Fibroblast of mammary gland (primary cell): ENCODE results near the gene SLC22A23.
A peak's percentile ranks its signal among the peaks of the same experiment; 100 is the strongest.

ENCODE experiments used
- DNase-seq: peaks from one replicate; pipeline ENCODE4 v3.0.0-alpha.2; 2010; ENCODE audit warnings: low read depth
- H3K4me3 ChIP-seq: 2 replicates; pipeline ENCODE4 v1.5.1; 2011; ENCODE audit warnings: low read depth, mild to moderate bottlenecking, low read length, moderate library complexity; ENCODE audit not compliant: control insufficient read depth
- TF ChIP-seq, protein P1 (sequence below): conservative IDR thresholded peaks from 2 replicates; pipeline ENCODE4 v1.5.1; 2011; ENCODE audit warnings: low read depth, low read length, inconsistent platforms; ENCODE audit not compliant: control insufficient read depth, insufficient read depth

Gene SLC22A23

DNA sequence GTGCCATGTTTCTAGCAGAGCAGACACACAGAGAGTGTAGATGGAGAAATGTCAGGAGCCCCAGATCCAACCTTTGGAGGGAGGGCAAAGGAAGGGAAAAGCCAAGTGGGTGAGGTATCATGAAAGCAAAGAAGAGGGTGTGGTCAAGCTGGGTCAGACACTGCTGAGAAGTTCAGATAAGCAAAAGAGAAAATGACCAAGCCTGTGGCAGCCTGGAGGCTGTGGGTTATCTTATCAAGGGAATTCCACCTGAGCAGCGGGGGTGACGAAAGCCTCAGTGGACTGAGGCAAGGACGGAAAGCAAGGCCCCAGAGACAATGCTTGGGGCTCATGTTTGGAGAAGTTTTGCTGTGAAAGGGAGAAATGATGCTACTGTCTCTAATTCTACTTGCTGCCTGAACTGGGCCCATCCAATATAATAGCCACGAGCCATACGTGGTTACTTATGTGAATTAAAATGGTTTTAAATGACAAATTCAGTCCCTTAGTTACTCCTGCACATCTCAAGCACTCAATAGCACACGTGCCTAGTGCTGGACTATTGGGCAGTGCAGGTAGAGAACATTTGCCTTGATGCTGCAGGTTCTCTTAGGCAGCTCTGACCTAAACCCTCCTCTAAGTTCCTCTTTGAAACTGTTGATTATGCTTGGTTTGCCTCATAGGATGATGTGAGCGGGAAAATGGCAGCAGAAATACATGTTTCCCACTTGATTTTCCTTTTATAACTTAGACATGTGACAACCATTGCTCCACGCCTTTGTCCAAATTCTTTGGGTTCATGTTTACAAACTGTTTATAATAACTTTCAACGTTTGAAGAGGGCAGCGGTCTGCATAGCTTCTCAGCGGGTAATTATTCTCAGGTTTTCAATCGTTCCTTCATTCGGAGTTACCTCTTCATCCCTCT, 63.7 kb downstream of the SLC22A23 start:
- DNase-seq = no peak
- TF ChIP-seq, protein P1, sequence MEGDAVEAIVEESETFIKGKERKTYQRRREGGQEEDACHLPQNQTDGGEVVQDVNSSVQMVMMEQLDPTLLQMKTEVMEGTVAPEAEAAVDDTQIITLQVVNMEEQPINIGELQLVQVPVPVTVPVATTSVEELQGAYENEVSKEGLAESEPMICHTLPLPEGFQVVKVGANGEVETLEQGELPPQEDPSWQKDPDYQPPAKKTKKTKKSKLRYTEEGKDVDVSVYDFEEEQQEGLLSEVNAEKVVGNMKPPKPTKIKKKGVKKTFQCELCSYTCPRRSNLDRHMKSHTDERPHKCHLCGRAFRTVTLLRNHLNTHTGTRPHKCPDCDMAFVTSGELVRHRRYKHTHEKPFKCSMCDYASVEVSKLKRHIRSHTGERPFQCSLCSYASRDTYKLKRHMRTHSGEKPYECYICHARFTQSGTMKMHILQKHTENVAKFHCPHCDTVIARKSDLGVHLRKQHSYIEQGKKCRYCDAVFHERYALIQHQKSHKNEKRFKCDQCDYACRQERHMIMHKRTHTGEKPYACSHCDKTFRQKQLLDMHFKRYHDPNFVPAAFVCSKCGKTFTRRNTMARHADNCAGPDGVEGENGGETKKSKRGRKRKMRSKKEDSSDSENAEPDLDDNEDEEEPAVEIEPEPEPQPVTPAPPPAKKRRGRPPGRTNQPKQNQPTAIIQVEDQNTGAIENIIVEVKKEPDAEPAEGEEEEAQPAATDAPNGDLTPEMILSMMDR = no peak
- no peak overlapping the region for H3K4me3 ChIP-seq

DNA sequence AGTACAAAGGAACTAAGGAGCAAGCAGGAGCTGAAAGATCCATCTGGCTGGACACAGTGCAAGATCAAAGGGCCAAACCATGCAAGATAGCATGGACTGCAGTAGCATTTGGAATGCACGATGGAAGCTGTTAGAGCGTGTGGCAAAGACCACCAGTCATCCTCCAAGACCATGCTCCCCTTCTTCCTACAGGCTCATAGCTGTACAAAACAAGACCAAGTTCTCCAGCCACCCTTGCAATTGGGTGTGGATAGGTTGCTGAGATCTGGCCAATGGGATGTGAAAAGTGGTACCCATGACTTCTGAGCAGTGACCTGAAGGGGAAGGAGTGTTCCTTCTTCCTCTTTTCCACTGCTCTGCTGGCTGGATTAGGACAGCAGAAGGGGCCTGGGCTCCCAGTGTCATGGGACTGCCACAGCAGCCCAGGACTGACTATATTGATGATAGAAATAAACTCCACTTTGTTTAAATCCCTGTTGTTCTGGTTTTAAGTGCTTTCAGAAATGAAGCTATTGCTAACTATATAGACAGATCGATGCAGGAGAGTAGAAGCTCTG, 64.9 kb downstream of the SLC22A23 start:
- no peak overlapping the region for H3K4me3 ChIP-seq
- TF ChIP-seq, protein P1 = no peak
- DNase-seq = no peak

DNA sequence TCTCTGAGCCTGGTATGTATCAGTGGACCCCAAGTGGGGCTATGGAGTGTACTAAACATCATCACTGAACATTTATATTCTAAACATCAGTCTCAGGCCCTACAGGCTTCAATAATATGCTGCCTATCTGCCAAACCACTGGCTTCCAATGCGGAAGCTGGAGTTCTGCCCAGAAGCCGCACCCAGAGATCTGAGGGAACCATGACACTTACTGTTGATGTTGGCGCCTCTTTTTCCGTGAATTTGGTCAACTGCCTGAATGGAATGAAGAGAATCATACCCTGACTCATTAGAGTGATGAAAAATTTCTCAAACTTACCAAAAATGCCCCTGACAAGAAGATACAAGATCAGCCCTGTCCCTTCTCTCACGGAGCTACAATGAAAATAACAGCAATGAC, 66.2 kb downstream of the SLC22A23 start:
- no peak overlapping the region for H3K4me3 ChIP-seq
- peak; percentile 98 for DNase-seq
- TF ChIP-seq, protein P1 = no peak

DNA sequence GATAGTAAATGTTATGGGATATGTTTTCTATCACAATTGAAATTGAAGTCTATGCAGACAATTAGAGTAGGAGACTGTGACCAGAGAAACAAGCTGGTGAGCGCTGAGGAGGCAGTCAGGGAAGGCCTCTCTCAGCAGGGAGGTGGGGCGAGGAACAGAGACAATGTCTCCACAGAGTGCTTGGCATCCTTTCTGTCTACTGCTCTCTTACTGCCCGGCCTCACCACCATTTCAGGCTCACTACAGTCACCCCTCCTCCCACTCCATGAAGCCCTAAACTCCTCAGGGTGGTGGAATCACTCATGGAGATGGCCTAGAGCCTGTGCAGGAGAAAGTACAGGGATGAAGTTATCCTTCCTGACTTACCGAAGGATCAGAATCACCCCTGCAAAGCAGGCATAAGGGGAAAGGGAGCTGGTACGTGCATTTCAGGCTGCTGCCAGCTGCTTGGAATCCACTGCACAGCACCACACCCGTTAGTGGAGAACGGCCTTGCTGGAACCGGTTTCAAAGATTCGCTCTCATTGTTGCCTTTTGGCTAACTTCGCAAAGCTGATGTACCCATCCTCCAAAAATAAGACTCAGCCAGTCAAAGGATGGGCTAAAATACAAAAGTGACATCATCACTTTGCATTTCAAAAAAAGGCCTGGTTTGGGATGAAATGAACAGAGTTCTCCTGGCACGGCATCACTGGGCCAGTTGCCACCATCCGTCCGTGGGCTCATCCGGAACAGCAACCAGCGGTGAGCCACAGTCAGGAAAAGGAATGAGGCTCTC, 67.3 kb downstream of the SLC22A23 start:
- DNase-seq = peak; percentile 94
- TF ChIP-seq, protein P1 = no peak
- H3K4me3 ChIP-seq = no peak overlapping the region

DNA sequence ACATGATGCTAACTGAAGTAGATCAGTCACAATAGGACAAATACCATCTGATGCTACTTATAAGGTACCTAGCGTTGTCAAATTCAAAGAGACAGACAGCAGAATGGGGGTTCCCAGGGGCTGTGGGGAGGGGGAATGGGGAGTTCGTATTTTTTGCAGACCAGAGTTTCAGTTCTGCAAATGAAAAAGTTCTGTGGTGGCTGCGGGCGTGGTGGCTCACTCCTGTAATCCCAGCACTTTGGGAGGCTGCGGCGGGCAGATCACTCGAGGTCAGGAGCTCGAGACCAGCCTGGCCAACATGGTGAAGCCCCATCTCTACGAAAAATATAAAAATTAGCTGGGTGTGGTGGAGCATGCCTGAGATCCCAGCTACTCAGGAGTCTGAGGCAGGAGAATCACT, 68.1 kb downstream of the SLC22A23 start:
- TF ChIP-seq, protein P1 = no peak
- DNase-seq = no peak

DNA sequence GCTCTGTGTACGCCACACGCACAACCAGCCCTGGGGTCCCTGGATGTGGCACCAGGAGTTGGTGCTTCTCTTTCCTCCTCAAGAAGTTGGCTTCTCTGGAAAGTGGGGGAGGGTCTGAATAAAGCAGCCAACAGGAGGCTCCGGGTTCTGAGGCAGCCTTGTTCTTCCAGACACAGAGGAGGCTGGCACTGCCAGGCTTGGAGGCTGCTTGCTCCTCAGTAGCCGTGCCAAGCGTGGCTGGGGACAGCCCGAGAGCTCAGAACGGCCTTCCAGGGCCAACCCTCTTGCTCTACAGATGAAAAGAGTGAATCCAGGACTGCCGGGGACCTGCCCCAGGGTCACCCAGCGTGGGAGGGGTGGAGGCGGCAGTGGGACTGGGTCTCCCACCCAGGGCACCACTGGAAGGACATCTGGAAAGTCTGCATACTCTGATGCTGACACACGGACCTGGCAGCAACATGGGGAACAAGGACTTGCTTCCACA, 70.4 kb downstream of the SLC22A23 start:
- TF ChIP-seq, protein P1 = no peak
- DNase-seq = no peak
- H3K4me3 ChIP-seq = no peak overlapping the region

More for the DNA sequence above, 68.1 kb downstream of the SLC22A23 start:
- H3K4me3 ChIP-seq = no peak overlapping the region
